ENCODE measurements around the gene GIMAP6.

DNA sequence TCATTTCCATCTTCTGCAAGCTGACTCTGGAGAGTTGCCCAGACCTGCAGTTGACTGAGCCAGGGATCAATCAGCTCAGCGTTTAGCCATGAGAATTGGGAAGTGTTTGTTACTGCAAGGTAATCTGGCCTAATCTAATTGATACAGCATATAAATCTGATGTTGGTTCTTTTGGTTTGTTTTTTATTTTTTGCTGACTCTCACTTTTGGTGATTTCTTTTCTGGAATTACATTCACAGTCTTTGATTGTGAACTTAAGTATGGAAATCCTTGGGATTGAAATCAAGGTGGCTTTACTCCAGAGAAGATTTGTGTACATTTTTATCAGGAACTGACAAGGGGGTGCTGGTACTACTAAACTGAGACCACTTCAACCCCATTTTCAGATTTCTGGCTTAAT, 1.7 kb upstream of the GIMAP6 start:
- TF ChIP-seq POLR2A (IDR thresholded peaks at IDR 0.05) (no peak), POLR2AphosphoS5 (IDR thresholded peaks at IDR 0.05) (no peak)
- TF ChIP-seq, protein P1, sequence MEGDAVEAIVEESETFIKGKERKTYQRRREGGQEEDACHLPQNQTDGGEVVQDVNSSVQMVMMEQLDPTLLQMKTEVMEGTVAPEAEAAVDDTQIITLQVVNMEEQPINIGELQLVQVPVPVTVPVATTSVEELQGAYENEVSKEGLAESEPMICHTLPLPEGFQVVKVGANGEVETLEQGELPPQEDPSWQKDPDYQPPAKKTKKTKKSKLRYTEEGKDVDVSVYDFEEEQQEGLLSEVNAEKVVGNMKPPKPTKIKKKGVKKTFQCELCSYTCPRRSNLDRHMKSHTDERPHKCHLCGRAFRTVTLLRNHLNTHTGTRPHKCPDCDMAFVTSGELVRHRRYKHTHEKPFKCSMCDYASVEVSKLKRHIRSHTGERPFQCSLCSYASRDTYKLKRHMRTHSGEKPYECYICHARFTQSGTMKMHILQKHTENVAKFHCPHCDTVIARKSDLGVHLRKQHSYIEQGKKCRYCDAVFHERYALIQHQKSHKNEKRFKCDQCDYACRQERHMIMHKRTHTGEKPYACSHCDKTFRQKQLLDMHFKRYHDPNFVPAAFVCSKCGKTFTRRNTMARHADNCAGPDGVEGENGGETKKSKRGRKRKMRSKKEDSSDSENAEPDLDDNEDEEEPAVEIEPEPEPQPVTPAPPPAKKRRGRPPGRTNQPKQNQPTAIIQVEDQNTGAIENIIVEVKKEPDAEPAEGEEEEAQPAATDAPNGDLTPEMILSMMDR (IDR thresholded peaks at IDR 0.05) = no peak
